GM19238 (cell line): ENCODE measurements around the gene FGF22.
A peak's percentile ranks its signal among the peaks of the same experiment; 100 is the strongest.
"Not testable (repeated sequence)": the region's sequence is repeated elsewhere in the genome, so short reads cannot be mapped to it uniquely, and the experiment has no call there.

Experiments used
- DNase-seq: peaks from one replicate; pipeline ENCODE4 v3.0.0; 2011; ENCODE audit warnings: low spot score; ENCODE audit not compliant: insufficient read length

The FGF22 gene

GRCh38 chr19:621819-622218 lies 17.9 kb upstream of the FGF22 start:
- DNase-seq = no peak

- DNase-seq = no peak
These were observed 17.0 kb upstream of the FGF22 start for GRCh38 chr19:622666-623065.

- DNase-seq = no peak
These were observed 16.3 kb upstream of the FGF22 start for GRCh38 chr19:623175-623916.

DNA sequence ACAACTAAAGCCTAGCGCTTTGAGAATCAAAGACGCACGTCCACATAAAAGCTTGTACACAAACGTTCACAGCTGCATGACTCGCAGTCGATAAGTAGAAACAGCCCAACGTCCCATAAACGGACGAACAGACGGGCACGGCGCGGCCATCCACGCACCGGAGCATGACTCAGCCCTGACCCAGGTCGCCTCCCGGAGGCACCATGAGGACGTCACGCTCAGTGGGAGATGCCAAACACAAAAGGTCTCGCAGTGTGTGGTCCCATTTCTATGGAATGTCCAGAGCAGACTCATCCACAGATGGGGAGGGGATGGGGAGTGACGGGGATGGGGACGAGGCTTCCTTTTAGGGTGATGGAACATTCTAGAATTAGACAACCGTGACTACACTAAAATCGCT lies 15.7 kb upstream of the FGF22 start:
- no peak for DNase-seq

DNA sequence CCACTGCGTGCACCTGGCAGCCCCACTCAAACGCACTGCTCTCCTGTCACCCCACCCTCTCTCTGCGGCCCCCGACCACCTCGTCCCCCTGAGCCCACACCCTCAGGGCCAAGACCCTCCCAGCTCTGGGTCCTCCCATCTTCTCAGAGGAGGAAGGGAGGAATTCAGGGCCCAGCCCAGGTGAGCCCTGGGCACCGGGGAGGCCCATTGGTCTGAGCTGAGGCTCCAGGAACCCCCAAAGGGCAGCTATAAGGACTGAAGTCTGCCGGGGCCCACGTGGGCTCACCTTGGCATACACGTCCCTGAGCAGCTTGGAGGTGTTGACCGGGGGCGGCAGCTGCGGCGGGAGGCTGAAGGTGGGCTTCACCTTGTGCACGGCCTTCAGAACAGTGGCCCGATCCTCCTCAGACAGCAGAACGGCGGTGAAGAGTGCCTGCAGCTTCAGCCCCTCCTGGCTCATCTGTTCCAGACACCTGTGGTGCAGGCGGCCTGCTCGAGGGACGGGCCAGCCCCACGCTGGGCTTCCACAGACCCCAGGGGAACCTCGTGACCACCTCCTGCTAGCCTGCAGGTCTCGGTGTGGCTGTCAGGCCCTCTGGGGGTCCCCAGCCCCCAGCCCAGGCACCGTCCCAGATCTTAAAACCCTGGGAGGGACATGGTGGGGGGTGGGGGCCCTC lies 15.1 kb upstream of the FGF22 start:
- DNase-seq = no peak

DNA sequence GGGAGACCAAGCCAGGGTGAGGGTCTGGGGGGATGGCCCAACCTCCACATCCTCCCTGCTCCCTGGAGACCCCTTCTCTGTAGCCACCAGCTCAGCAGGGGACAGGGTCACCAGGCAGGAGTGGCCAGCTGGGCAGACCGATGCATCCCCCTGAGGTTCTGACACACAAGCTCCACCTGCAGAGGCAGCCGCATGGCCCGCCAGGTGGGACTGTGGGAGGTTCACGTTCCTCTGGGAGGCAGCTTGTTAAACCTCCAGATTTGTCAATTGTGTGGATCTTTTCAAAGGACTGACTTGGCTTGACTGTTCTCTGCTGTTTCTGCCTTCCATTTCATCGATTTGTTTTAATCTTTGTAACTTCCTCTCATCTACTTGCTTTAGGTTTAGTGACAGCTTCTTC lies 14.4 kb upstream of the FGF22 start:
- DNase-seq = no peak

- DNase-seq = not testable (repeated sequence)
These were observed 13.1 kb upstream of the FGF22 start for GRCh38 chr19:626566-626965.

DNA sequence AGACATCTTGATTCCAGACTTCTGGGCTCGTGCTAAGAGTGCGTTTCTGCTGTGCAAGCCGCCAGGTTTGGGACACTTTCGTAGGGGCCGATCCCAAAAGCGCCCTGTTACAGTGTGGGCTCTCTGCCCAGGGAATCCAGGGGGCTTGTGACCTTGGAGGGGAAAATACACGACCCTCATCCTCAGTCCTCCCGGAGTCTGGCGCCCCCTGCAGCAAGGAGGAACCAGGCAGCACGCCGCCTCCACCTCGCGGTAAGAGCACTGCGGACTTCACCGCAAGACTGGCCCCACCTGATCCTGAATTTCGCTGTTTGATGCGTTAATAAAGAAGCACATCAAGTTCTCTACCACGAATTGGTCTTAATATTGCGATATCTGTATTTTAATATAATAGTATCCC lies 11.5 kb upstream of the FGF22 start:
- DNase-seq = no peak

GRCh38 chr19:629515-629914 lies 10.2 kb upstream of the FGF22 start:
- DNase-seq = not testable (repeated sequence)

DNA sequence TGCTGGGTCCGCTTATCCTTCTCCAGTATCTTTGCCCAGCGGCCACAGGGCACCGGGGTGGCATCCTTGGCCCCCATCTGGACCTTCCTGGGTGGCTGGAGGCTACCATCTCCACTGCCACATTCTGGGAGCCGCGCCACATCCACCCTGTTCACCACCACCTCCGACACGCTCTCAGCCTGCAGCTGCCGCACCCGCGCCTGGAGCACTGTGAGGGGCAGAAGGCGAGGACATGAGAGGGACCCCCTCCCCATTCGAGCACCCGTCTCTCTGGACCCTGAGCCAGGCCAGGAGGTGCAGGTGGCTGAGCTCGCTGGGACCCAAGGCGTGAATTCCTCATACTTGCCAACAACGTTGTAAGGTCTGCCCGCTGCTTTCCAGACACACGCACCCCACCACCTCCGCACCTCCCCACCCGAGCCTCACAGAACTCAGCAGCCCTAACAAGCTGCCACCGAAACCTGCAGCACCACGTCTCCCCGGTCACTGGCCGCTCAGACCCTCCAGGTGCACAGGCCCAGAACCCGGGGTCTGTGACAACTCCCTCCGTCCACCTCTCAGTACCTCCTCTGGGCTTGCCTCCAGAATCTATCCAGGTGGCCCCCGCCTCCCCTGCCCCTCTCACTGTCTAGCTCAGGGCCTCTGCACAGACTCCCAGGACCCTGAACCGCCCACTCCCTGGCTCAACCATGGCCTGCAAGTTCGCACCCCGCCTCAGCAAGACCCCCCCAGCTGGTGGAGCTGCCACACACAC lies 9.5 kb upstream of the FGF22 start:
- no peak for DNase-seq

GRCh38 chr19:632579-633067 lies 7.1 kb upstream of the FGF22 start:
- DNase-seq = peak; percentile 79

- DNase-seq = peak; percentile 100
These were observed 6.5 kb upstream of the FGF22 start, which contains the start of gene POLRMT for GRCh38 chr19:633068-633785. TSS of gene POLRMT (minus strand) at chr19:633537. CDS start at chr19:633512, 25 bp downstream.

- no peak for DNase-seq
These were observed 5.7 kb upstream of the FGF22 start for GRCh38 chr19:633786-634639.

GRCh38 chr19:634975-635652 lies 4.6 kb upstream of the FGF22 start:
- DNase-seq = no peak

- no peak for DNase-seq
These were observed 800 bp upstream of the FGF22 start for GRCh38 chr19:638906-639252.

GRCh38 chr19:640161-640558 lies 481 bp downstream of the FGF22 start:
- DNase-seq = no peak

DNA sequence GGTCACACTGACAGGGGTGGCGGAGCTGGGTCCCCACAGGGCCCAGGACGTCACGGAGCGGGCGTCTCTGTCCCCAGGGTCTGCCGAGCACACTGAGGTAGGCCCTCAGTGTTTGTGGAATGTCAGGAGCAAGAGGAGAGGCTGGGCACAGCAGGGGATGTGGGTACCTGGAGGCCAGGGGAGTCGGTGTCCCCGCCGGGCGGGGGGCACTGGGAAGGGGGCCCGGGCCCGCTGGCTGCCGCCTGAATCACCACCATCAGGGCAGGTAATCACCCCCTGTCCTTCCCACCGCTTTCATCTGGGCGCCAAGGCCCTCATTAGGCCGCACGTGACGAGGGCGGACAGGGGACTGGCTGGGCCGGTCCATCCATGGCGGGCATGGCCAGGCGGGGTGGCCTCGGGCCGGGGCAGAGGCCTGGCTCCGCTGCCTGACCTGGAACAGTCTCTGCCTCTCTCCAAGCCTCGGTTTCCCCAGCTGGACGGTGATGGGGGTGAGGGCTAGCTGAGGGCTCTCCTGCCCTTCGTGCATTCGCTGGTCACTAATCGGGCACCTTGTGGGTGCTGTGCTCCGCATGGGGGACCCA lies 1.0 kb downstream of the FGF22 start:
- DNase-seq = no peak

- no peak for DNase-seq
These were observed 2.0 kb downstream of the FGF22 start for GRCh38 chr19:641702-642101.
